Rectal smooth muscle tissue (tissue), 1 donor: ENCODE results near the gene RRBP1.

Experiments used
- H3K27ac ChIP-seq: one replicate; pipeline ENCODE4 v1.7.0; 2013; ENCODE audit warnings: low read depth, low read length, inconsistent platforms
- H3K27me3 ChIP-seq: one replicate; pipeline ENCODE4 v1.7.0; 2013; ENCODE audit warnings: low read length; ENCODE audit not compliant: control insufficient read depth, insufficient read depth
- H3K36me3 ChIP-seq: one replicate; pipeline ENCODE4 v1.7.0; 2013; ENCODE audit warnings: low read length; ENCODE audit not compliant: control insufficient read depth, insufficient read depth
- H3K4me1 ChIP-seq: one replicate; pipeline ENCODE4 v1.7.0; 2013; ENCODE audit warnings: low read length; ENCODE audit not compliant: control insufficient read depth, insufficient read depth
- H3K4me3 ChIP-seq: one replicate; pipeline ENCODE4 v1.7.0; 2013; ENCODE audit warnings: low read length
- H3K9ac ChIP-seq: one replicate; pipeline ENCODE4 v1.7.0; 2013; ENCODE audit warnings: low read length

The RRBP1 gene

GRCh38 chr20:17653835-17654648 is 28.0 kb downstream of the RRBP1 start:
- Histone ChIP-seq H3K27me3 (no peaks in the 10 kb centered on the region), H3K4me1 (peaks cover 8% of the 10 kb centered on the region), H3K4me3 (no peak overlapping the region), H3K27ac (no peak overlapping the region), H3K36me3 (peaks cover 11% of the 10 kb centered on the region), H3K9ac (no peak overlapping the region)

- H3K4me3 ChIP-seq = no peak overlapping the region
- H3K4me1 ChIP-seq = peaks cover 8% of the 10 kb centered on the region
- H3K27me3 ChIP-seq = no peaks in the 10 kb centered on the region
- H3K9ac ChIP-seq = no peak overlapping the region
- H3K27ac ChIP-seq = no peak overlapping the region
- no peaks in the 10 kb centered on the region for H3K36me3 ChIP-seq
Measured at GRCh38 chr20:17652411-17652810, 29.6 kb downstream of the RRBP1 start.

- Histone ChIP-seq H3K4me3 (no peak overlapping the region), H3K4me1 (peaks cover 8% of the 10 kb centered on the region), H3K36me3 (no peaks in the 10 kb centered on the region), H3K9ac (no peak overlapping the region), H3K27me3 (no peaks in the 10 kb centered on the region), H3K27ac (no peak overlapping the region)
Measured at GRCh38 chr20:17651760-17652388, 30.2 kb downstream of the RRBP1 start.

GRCh38 chr20:17651129-17651759 is 30.8 kb downstream of the RRBP1 start:
- no peaks in the 10 kb centered on the region for H3K36me3 ChIP-seq
- no peak overlapping the region for H3K4me3 ChIP-seq
- H3K27me3 ChIP-seq = no peaks in the 10 kb centered on the region
- peaks cover 8% of the 10 kb centered on the region for H3K4me1 ChIP-seq
- H3K27ac ChIP-seq = no peak overlapping the region
- H3K9ac ChIP-seq = no peak overlapping the region

GRCh38 chr20:17650301-17651128 is 31.5 kb downstream of the RRBP1 start:
- Histone ChIP-seq H3K36me3 (no peaks in the 10 kb centered on the region), H3K27ac (no peak overlapping the region), H3K4me1 (peaks cover 8% of the 10 kb centered on the region), H3K4me3 (no peak overlapping the region), H3K27me3 (no peaks in the 10 kb centered on the region), H3K9ac (no peak overlapping the region)

GRCh38 chr20:17648791-17649730 is 33.0 kb downstream of the RRBP1 start:
- H3K36me3 ChIP-seq = no peaks in the 10 kb centered on the region
- peaks cover 12% of the 10 kb centered on the region for H3K4me1 ChIP-seq
- no peak overlapping the region for H3K4me3 ChIP-seq
- no peak overlapping the region for H3K9ac ChIP-seq
- no peaks in the 10 kb centered on the region for H3K27me3 ChIP-seq
- no peak overlapping the region for H3K27ac ChIP-seq

GRCh38 chr20:17648315-17648646 is 33.8 kb downstream of the RRBP1 start:
- H3K27ac ChIP-seq = no peak overlapping the region
- H3K9ac ChIP-seq = no peak overlapping the region
- H3K36me3 ChIP-seq = no peaks in the 10 kb centered on the region
- H3K27me3 ChIP-seq = no peaks in the 10 kb centered on the region
- H3K4me1 ChIP-seq = peaks cover 20% of the 10 kb centered on the region
- H3K4me3 ChIP-seq = no peak overlapping the region

- Histone ChIP-seq H3K36me3 (no peaks in the 10 kb centered on the region), H3K4me3 (no peak overlapping the region), H3K27me3 (no peaks in the 10 kb centered on the region), H3K27ac (no peak overlapping the region), H3K4me1 (peaks cover 23% of the 10 kb centered on the region), H3K9ac (no peak overlapping the region)
Measured at GRCh38 chr20:17647391-17648314, 34.4 kb downstream of the RRBP1 start.

GRCh38 chr20:17646961-17647301 is 35.1 kb downstream of the RRBP1 start:
- Histone ChIP-seq H3K9ac (no peak overlapping the region), H3K4me1 (peaks cover 23% of the 10 kb centered on the region), H3K27me3 (no peaks in the 10 kb centered on the region), H3K27ac (no peak overlapping the region), H3K36me3 (no peaks in the 10 kb centered on the region), H3K4me3 (no peak overlapping the region)

GRCh38 chr20:17646209-17646960 is 35.7 kb downstream of the RRBP1 start:
- Histone ChIP-seq H3K27ac (no peak overlapping the region), H3K4me1 (peaks cover 19% of the 10 kb centered on the region), H3K9ac (no peak overlapping the region), H3K4me3 (no peak overlapping the region), H3K27me3 (no peaks in the 10 kb centered on the region), H3K36me3 (peaks cover 3% of the 10 kb centered on the region)
